Glutamatergic neuron (in vitro differentiated cells): ENCODE data around the gene CISD3. TPM values are rescaled to one million over a fixed set of nuclear protein-coding genes. Genes with fewer than 3 reads are reported as not detected.

Experiments
- DNase-seq: peaks from one replicate; pipeline ENCODE4 v3.0.0; 2022
- H3K27ac Mint-ChIP-seq: one replicate; pipeline ENCODE4 v1.8.0; 2020; ENCODE audit warnings: mild to moderate bottlenecking, mixed read lengths, inconsistent platforms; ENCODE audit not compliant: unreplicated experiment
- H3K27me3 Mint-ChIP-seq: one replicate; pipeline ENCODE4 v1.8.0; 2020; ENCODE audit warnings: mild to moderate bottlenecking, moderate library complexity, mixed read lengths, inconsistent platforms; ENCODE audit not compliant: unreplicated experiment
- H3K36me3 Mint-ChIP-seq: one replicate; pipeline ENCODE4 v1.8.0; 2020; ENCODE audit warnings: mild to moderate bottlenecking, mixed read lengths, inconsistent platforms; ENCODE audit not compliant: unreplicated experiment
- H3K4me1 Mint-ChIP-seq: one replicate; pipeline ENCODE4 v1.8.0; 2020; ENCODE audit warnings: mild to moderate bottlenecking, low read depth, mixed read lengths, inconsistent platforms; ENCODE audit not compliant: unreplicated experiment
- H3K4me3 Mint-ChIP-seq: one replicate; pipeline ENCODE4 v1.8.0; 2020; ENCODE audit warnings: mild to moderate bottlenecking, mixed read lengths, inconsistent platforms; ENCODE audit not compliant: unreplicated experiment
- H3K9me3 Mint-ChIP-seq: one replicate; pipeline ENCODE4 v1.8.0; 2020; ENCODE audit warnings: mild to moderate bottlenecking, moderate library complexity, mixed read lengths, inconsistent platforms; ENCODE audit not compliant: unreplicated experiment
- total RNA-seq: library from RNA; stranded (reverse); fragmentation: NEBNext Ultra II Directional; extraction: Animal tissue kit (Norgen Biotek cat#: 25700); gene quantifications from one replicate; pipeline ENCODE4 v1.2.1, GENCODE V29; 2021; ENCODE audit not compliant: unreplicated experiment
- TF ChIP-seq, protein P1 (sequence below): fragments of 200-600 bp; sonication (generic); IDR thresholded peaks from one replicate; pipeline ENCODE4 v1.5.0; 2021; ENCODE audit not compliant: partially characterized antibody, unreplicated experiment

The CISD3 gene
- total RNA-seq, 1 donor from 2014 or later = 3.2 TPM

DNA sequence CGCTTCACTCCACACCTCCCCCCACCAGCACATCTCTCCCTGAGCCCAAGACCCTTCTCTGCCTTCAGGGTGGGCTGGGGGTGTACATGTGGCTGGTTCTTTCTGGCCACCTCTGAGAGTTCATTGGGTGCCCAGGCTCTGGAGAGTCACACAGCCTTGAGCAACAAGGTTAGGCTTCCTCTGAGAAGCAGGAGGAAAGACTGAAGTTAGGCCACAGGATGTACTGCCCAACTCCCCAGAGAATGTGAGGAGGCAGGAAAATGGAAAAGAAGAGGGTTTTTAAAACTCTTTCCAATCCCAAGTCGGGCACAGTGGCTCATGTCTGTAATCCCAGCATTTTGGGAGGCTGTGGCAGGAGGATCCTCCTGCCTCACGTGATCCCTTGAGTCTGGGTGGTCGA is 10.7 kb downstream of the CISD3 start:
- Mint-ChIP-seq H3K36me3 (peaks cover 5% of the 10 kb centered on the region), H3K27me3 (peaks cover 9% of the 10 kb centered on the region), H3K4me1 (peaks cover 31% of the 10 kb centered on the region), H3K9me3 (peaks cover 16% of the 10 kb centered on the region), H3K4me3 (no peak overlapping the region), H3K27ac (peak overlapping the region; percentile 64)
- TF ChIP-seq, protein P1, sequence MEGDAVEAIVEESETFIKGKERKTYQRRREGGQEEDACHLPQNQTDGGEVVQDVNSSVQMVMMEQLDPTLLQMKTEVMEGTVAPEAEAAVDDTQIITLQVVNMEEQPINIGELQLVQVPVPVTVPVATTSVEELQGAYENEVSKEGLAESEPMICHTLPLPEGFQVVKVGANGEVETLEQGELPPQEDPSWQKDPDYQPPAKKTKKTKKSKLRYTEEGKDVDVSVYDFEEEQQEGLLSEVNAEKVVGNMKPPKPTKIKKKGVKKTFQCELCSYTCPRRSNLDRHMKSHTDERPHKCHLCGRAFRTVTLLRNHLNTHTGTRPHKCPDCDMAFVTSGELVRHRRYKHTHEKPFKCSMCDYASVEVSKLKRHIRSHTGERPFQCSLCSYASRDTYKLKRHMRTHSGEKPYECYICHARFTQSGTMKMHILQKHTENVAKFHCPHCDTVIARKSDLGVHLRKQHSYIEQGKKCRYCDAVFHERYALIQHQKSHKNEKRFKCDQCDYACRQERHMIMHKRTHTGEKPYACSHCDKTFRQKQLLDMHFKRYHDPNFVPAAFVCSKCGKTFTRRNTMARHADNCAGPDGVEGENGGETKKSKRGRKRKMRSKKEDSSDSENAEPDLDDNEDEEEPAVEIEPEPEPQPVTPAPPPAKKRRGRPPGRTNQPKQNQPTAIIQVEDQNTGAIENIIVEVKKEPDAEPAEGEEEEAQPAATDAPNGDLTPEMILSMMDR = no peak
- DNase-seq = no peak

DNA sequence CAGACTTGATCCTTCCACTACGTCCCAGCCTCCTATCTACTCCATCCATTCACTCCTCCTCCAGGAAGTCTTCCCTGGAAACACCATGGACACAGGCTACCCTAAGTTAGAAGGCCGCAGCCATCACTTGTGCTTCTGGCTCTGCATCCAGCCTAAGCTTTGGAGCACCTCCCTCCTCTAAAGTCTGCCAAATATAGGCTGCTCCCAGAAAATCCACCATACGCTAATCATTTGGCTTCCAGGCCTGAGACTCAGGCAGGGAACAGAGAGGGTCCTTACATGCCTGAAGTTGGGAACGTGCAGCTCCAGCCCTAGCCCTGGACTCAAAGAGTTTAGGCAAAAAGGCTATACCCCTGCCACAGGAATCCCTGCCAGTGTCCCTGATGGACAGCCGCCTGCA is 11.3 kb downstream of the CISD3 start:
- Mint-ChIP-seq H3K36me3 (peaks cover 5% of the 10 kb centered on the region), H3K27ac (no peak overlapping the region), H3K9me3 (peaks cover 18% of the 10 kb centered on the region), H3K4me3 (peak overlapping the region; percentile 12), H3K27me3 (peaks cover 9% of the 10 kb centered on the region), H3K4me1 (peaks cover 38% of the 10 kb centered on the region)
- no peak for DNase-seq
- TF ChIP-seq, protein P1 = no peak

DNA sequence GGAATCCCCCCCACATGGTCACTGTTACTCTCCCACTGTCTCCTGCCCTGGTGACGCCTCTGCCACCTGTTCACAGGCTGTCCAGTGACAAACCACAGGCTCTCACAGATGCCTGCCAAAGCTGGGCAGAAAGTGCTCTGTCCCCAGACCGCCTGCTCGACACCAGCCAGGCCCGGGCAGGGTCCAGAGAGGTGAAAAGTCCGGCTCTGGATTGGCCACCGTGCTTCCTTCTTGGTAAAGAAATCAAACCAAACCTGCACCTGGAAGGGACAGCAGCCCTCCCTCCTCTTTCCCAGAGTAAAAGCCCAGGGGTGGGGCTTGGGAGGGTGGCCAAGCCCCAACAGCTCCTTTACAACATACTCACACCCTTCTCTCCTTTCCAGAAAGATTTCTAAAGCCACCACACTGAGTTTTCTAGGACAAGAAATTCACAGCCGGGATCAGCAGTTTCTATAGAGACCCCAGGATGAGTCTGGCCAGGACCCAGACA is 11.8 kb downstream of the CISD3 start:
- TF ChIP-seq, protein P1 = no peak
- H3K4me3 Mint-ChIP-seq = peak overlapping the region; percentile 76
- peaks cover 19% of the 10 kb centered on the region for H3K9me3 Mint-ChIP-seq
- H3K4me1 Mint-ChIP-seq = peaks cover 39% of the 10 kb centered on the region
- DNase-seq = no peak
- H3K27ac Mint-ChIP-seq = peak overlapping the region; percentile 57
- H3K27me3 Mint-ChIP-seq = peaks cover 9% of the 10 kb centered on the region
- peaks cover 5% of the 10 kb centered on the region for H3K36me3 Mint-ChIP-seq

DNA sequence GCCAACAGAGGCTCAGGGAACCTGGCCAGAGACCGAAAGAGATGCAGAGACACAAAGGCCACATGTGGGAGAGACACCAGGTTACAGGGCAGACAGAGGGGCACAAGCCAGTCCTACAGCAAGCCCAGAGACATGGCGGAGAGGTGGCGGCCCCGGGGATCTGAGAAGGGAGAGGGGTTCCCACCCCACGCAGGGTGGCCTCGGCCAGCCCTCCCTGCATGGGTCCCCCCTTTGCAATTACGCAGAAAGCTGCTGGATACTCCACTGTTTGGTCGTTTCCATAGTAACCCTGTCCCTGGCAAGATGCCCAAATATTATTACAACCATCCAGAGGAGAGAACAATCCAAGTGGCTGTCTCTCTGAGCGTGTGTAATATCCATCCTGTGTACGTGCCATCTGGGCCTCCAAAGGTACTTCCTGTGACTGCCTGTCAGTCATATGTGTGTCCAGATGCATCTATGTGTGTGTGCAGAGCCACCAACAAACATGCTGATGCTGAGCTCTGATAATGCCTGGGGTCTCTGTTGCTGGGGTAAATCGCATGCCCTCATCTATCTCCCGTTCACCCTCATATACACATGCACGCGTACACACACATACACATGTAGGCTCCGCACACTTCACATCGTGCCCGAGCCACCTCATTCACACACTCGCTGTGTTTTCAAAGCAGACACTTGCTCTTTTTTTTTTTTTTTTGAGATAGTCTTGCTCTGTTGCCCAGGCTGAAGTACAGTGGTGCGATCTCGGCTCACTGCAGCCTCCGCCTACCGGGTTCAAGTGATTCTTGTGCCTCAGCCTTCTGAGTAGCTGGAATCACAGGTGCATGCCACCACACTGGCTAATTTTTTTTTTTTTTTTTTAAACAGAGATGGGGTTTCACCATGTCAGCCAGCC is 12.5 kb downstream of the CISD3 start:
- Mint-ChIP-seq H3K9me3 (peaks cover 19% of the 10 kb centered on the region), H3K4me1 (peaks cover 39% of the 10 kb centered on the region), H3K36me3 (peaks cover 5% of the 10 kb centered on the region), H3K27ac (peak overlapping the region; percentile 57), H3K4me3 (peak overlapping the region; percentile 76), H3K27me3 (peaks cover 9% of the 10 kb centered on the region)
- TF ChIP-seq, protein P1 = no peak
- DNase-seq = no peak
